Activated naive CD4-positive, alpha-beta T cell treated with anti-CD3 and anti-CD28 coated beads for 36 hours (primary cell): ENCODE results near the gene PC. TPM values are rescaled to one million over a fixed set of nuclear protein-coding genes. Genes with fewer than 3 reads are reported as not detected.
A peak's percentile ranks its signal among the peaks of the same experiment; 100 is the strongest.
"Not testable (repeated sequence)": the region's sequence is repeated elsewhere in the genome, so short reads cannot be mapped to it uniquely, and the experiment has no call there.

Source experiments
- CTCF ChIA-PET: fragments of 350-600 bp; sonication (Branson Sonifier 250); formaldehyde crosslinking; loops from one replicate; lab custom pipeline; 2021; ENCODE audit warnings: antibody characterized with exemption; lab: Charles Lee
- DNase-seq: peaks from one replicate; pipeline ENCODE4 v3.0.0-alpha.2; 2020
- H3K27ac Mint-ChIP-seq: one replicate; pipeline ENCODE4 v1.8.0; 2021; ENCODE audit warnings: mild to moderate bottlenecking, mixed read lengths
- H3K27me3 Mint-ChIP-seq: one replicate; pipeline ENCODE4 v1.8.0; 2021; ENCODE audit warnings: low read depth, mixed read lengths
- H3K36me3 Mint-ChIP-seq: one replicate; pipeline ENCODE4 v1.8.0; 2021; ENCODE audit warnings: low read depth, mixed read lengths
- H3K4me1 Mint-ChIP-seq: one replicate; pipeline ENCODE4 v1.8.0; 2021; ENCODE audit warnings: low read depth, mixed read lengths
- H3K4me3 Mint-ChIP-seq: one replicate; pipeline ENCODE4 v1.8.0; 2021; ENCODE audit warnings: mild to moderate bottlenecking, moderate library complexity, mixed read lengths
- H3K9me3 Mint-ChIP-seq: one replicate; pipeline ENCODE4 v1.8.0; 2021; ENCODE audit warnings: mixed read lengths
- intact Hi-C: fragments of 100-400 bp; cut with micrococcal nuclease; formaldehyde crosslinking; loops from one replicate; pipeline ENCODE4 v1.15.1; 2023
- total RNA-seq, 2 experiments: library from RNA; stranded (reverse); gene quantifications; one replicate each; pipeline ENCODE4 v1.2.3, GENCODE V29; 2021

PC gene
- total RNA-seq, 2 experiments from 2014 or later: 8.0 to 9.4 TPM

GRCh38 chr11:66988741-66989140 lies 30.6 kb upstream of the PC start:
- CTCF ChIA-PET, H3K36me3 Mint-ChIP-seq, H3K4me1 Mint-ChIP-seq, intact Hi-C loops, H3K27ac Mint-ChIP-seq, H3K27me3 Mint-ChIP-seq, H3K4me3 Mint-ChIP-seq, H3K9me3 Mint-ChIP-seq, DNase-seq: not testable (repeated sequence)

- H3K27ac Mint-ChIP-seq: no peak overlapping the region
- H3K36me3 Mint-ChIP-seq: no peaks in the 10 kb centered on the region
- H3K4me3 Mint-ChIP-seq: no peak overlapping the region
- H3K4me1 Mint-ChIP-seq: no peaks in the 10 kb centered on the region
- no peaks in the 10 kb centered on the region for H3K9me3 Mint-ChIP-seq
- DNase-seq: no peak
- CTCF ChIA-PET: interaction anchor here (1.7 kb wide), 1 partner anchor 12 kb away, joined by 5 read pairs; no protein-coding TSS in a partner anchor
- H3K27me3 Mint-ChIP-seq: no peaks in the 10 kb centered on the region
- intact Hi-C loops: no loop called here
Measured at GRCh38 chr11:66987924-66988637, 29.9 kb upstream of the PC start.

GRCh38 chr11:66987158-66987620 lies 29.0 kb upstream of the PC start:
- H3K9me3 Mint-ChIP-seq: no peaks in the 10 kb centered on the region
- no peaks in the 10 kb centered on the region for H3K36me3 Mint-ChIP-seq
- intact Hi-C loops: no loop called here
- H3K4me1 Mint-ChIP-seq: peaks cover 2% of the 10 kb centered on the region
- no peak overlapping the region for H3K27ac Mint-ChIP-seq
- no peak for DNase-seq
- H3K27me3 Mint-ChIP-seq: peaks cover 4% of the 10 kb centered on the region
- CTCF ChIA-PET: interaction anchor here (1.7 kb wide), 1 partner anchor 11 kb away, joined by 5 read pairs; no protein-coding TSS in a partner anchor
- no peak overlapping the region for H3K4me3 Mint-ChIP-seq

GRCh38 chr11:66986178-66986545 lies 28.0 kb upstream of the PC start:
- no peak for DNase-seq
- Mint-ChIP-seq H3K4me1 (peaks cover 5% of the 10 kb centered on the region), H3K9me3 (no peaks in the 10 kb centered on the region), H3K27me3 (peaks cover 4% of the 10 kb centered on the region), H3K4me3 (no peak overlapping the region), H3K36me3 (no peaks in the 10 kb centered on the region), H3K27ac (no peak overlapping the region)
- intact Hi-C loops: no loop called here
- CTCF ChIA-PET: no interaction called here

DNA sequence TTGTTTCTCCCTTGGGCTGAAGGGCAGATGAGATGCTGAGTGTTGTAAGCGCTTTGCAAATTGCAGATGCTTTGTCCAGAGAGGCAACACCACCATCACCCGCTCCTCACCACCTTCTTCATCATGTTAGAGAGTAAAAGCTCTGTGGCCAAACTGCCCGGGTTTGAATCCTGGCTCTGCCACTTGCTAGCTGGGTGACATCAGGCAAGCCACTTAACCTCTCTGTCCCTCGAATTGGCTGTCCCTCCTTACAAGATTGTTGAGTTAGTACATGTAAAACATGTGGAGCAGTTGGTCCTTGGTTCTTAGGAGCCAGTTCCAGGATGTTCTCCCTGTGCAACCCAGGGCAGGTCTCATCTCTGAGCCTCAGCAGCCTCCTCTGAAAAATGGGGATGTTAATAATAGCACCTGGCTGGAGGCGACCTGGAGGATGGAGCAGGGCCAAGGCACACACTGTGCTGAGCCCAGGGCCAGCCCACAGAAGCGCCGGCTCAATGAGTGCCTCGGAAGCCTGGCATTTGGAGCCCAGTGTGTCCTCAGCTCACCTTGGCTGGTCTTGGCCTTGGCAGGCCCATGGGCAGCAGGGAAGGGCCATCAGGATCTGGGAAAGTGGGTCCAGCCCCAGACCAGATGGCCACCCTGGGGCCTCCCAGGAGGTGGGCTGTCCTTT lies 27.5 kb upstream of the PC start:
- Mint-ChIP-seq H3K27ac (no peak overlapping the region), H3K4me1 (peaks cover 5% of the 10 kb centered on the region), H3K9me3 (no peaks in the 10 kb centered on the region), H3K36me3 (no peaks in the 10 kb centered on the region), H3K27me3 (peaks cover 4% of the 10 kb centered on the region), H3K4me3 (no peak overlapping the region)
- intact Hi-C loops: no loop called here
- CTCF ChIA-PET: no interaction called here
- DNase-seq: no peak

DNA sequence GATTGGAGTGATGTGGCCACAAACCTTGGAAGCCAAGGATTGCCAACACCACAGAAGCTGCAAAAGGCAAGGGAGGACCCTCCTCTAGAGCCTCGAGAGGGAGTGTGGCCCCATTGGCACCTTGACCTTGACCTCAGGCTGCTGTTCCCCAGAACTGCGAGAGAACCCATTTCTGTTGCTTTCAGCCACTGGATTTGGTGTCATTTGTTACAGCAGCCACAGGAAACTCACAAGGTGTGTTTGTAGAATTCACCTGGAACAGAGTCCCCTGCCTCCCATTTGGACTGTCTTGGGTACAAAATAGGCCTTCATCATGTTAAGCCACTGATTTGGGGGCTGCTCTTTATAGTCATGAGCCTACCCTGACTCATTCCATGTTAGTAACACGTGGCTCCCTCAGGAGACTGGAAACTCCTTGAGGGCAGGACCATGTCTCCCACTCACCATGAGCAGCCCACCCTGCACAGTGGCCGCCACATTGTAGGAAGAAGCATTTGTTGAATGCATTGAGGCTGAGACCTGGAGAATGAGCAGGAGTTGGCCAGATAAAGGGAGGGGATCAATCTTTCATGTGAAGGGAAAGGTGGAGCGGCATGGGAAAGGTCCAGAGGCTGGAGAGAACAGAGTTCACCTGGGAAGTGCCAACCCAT lies 25.2 kb upstream of the PC start:
- Mint-ChIP-seq H3K27ac (no peak overlapping the region), H3K36me3 (no peaks in the 10 kb centered on the region), H3K4me1 (peaks cover 5% of the 10 kb centered on the region), H3K9me3 (peaks cover 8% of the 10 kb centered on the region), H3K4me3 (no peak overlapping the region), H3K27me3 (peaks cover 4% of the 10 kb centered on the region)
- CTCF ChIA-PET: no interaction called here
- intact Hi-C loops: no loop called here
- no peak for DNase-seq

DNA sequence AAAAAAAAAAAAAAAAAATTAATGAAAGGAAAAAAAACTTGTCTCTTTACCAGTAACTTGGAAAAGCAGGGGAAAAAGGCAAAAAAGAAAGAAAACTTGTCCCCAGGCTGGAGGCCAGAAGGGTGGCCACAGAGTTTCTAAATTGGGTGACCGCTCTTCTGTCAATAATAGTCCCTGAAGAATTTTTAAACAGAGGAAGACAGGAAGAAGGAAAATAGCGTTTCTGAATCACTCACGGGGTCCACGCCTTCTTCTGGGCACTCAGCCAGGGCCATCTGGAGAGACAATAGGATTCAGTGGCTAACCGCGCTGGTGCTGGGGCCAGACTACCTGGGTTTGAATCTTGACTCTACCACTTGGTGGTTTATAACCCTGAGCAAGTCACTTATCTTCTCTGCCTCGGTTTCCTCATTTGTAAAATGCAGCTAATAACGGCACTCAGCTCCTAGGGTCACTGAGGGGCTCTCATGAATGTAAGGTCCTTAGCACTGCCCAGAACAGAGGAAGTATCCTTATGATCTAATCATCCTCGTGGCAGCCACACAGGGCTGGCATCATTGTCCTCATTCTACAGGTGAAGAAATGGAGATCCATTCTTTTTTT lies 23.9 kb upstream of the PC start:
- Mint-ChIP-seq H3K4me3 (no peak overlapping the region), H3K4me1 (peaks cover 5% of the 10 kb centered on the region), H3K27ac (no peak overlapping the region), H3K9me3 (peaks cover 10% of the 10 kb centered on the region), H3K36me3 (peaks cover 1% of the 10 kb centered on the region), H3K27me3 (peaks cover 4% of the 10 kb centered on the region)
- DNase-seq: peak; percentile 42
- CTCF ChIA-PET: no interaction called here
- intact Hi-C loops: no loop called here

DNA sequence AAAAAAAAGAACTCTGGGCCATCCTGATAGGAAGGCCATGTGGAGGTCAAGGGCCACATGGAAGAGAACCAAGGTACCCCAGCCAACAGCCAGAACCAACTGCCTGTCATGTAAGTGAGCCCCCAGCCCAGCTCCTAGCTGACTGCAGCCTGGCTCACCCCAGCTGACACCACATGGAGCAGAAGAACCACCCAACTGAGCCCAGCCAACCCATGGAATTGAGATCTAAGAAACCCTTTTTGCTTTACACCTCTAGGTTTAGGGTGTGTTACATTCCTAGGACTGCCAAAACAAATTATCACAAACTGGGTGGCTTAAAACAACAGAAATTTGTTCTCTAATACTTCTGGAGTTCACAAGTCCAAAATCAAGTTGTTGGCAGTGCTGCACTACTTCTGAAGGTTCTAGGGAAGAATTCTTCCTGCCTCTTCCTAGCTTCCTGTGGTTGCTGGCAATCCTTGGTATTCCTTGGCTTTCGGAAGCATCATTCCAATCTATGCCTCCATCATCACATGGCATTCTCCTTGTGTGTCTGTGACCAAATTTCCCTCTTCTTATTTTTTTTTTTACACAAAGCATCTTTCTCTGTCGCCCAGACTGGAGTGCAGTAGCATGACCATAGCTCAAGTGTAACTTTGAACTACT lies 21.3 kb upstream of the PC start:
- H3K4me3 Mint-ChIP-seq: no peak overlapping the region
- no peak overlapping the region for H3K27ac Mint-ChIP-seq
- peaks cover 1% of the 10 kb centered on the region for H3K36me3 Mint-ChIP-seq
- CTCF ChIA-PET: interaction anchor here (0.6 kb wide), 1 partner anchor 44 kb away, joined by 3 read pairs; no protein-coding TSS in a partner anchor
- peaks cover 10% of the 10 kb centered on the region for H3K9me3 Mint-ChIP-seq
- peaks cover 5% of the 10 kb centered on the region for H3K4me1 Mint-ChIP-seq
- H3K27me3 Mint-ChIP-seq: peaks cover 4% of the 10 kb centered on the region
- DNase-seq: no peak
- intact Hi-C loops: loop anchor here (5.0 kb wide), 1 partner anchor 87 kb away; no protein-coding TSS in a partner anchor

DNA sequence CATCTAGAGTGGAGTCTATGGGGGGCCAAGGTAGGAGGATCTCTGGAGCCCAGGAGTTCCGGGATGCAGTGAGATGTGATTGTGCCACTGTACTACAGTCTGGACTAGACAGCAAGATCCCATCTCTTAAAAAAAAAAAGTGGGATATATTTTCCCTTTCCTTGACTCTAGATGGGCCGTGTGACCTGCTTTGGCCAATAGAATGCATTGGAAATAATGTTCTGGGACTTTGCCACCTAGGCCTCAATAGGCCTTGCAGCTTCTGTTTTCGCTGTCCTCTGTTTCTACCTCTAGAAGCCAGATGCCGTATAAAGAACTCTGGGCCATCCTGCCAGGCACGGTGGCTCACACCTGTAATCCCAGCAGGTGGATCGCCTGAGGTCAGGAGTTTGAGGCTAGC lies 20.5 kb upstream of the PC start:
- peaks cover 5% of the 10 kb centered on the region for H3K4me1 Mint-ChIP-seq
- no peak overlapping the region for H3K27ac Mint-ChIP-seq
- CTCF ChIA-PET: interaction anchor here (0.6 kb wide), 1 partner anchor 45 kb away, joined by 3 read pairs; no protein-coding TSS in a partner anchor
- peaks cover 10% of the 10 kb centered on the region for H3K9me3 Mint-ChIP-seq
- peaks cover 1% of the 10 kb centered on the region for H3K36me3 Mint-ChIP-seq
- peaks cover 4% of the 10 kb centered on the region for H3K27me3 Mint-ChIP-seq
- H3K4me3 Mint-ChIP-seq: no peak overlapping the region
- DNase-seq: no peak
- intact Hi-C loops: loop anchor here (5.0 kb wide), 1 partner anchor 86 kb away; no protein-coding TSS in a partner anchor

DNA sequence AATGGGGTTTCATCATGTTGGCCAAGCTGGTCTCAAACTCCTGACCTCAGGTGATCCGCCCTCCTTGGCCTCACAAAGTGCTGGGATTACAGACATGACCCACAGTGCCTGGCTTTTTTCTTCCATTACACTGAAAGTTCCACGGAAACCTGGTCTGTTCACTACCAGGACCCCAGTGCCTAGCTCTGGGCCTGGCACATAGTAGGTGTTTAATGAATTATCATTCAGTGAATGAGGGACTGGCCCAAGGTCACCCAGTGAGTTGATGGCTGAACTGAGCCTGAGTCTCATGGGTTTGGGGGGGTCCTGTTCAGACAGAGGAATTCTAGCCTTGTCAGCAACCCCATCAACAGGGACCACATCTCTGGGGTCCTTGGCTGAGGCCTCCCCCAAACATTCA lies 20.0 kb upstream of the PC start:
- H3K27me3 Mint-ChIP-seq: peaks cover 4% of the 10 kb centered on the region
- DNase-seq: no peak
- H3K36me3 Mint-ChIP-seq: peaks cover 1% of the 10 kb centered on the region
- peaks cover 10% of the 10 kb centered on the region for H3K9me3 Mint-ChIP-seq
- intact Hi-C loops: loop anchor here (5.0 kb wide), 1 partner anchor 86 kb away; no protein-coding TSS in a partner anchor
- H3K27ac Mint-ChIP-seq: no peak overlapping the region
- H3K4me3 Mint-ChIP-seq: no peak overlapping the region
- H3K4me1 Mint-ChIP-seq: peaks cover 5% of the 10 kb centered on the region
- CTCF ChIA-PET: no interaction called here

DNA sequence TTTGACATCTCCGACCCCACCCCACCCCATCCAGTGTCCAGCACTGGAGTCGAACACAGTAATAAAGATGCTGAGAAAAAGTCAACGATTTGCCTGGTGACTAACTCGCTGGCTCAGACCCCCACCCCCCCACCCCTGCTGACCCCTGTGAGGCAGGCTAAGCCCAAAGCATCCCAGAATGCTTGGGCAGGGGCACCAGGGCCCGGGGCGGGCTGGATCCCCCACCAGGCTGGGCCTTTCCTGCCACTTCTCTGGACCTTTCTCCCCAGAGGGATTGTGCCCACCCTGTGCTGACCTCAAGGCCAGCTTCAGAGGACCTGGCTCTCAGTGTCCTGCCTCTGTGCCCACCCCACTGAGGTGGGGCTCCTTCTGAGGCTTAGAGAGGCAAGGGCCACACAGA lies 18.7 kb upstream of the PC start:
- H3K4me3 Mint-ChIP-seq: no peak overlapping the region
- intact Hi-C loops: loop anchor here (5.0 kb wide), 1 partner anchor 85 kb away; no protein-coding TSS in a partner anchor
- DNase-seq: no peak
- H3K27ac Mint-ChIP-seq: no peak overlapping the region
- peaks cover 1% of the 10 kb centered on the region for H3K36me3 Mint-ChIP-seq
- peaks cover 10% of the 10 kb centered on the region for H3K9me3 Mint-ChIP-seq
- CTCF ChIA-PET: interaction anchor here (0.6 to 0.8 kb wide), 4 partner anchors 14 to 148 kb away, joined by 3 to 6 read pairs (median 4); no protein-coding TSS in a partner anchor
- H3K4me1 Mint-ChIP-seq: peaks cover under 1% of the 10 kb centered on the region
- no peaks in the 10 kb centered on the region for H3K27me3 Mint-ChIP-seq
